ENCODE data around the gene WWP2. TPM values are rescaled to one million over a fixed set of nuclear protein-coding genes. Genes with fewer than 3 reads are reported as not detected.

The WWP2 gene
- total RNA-seq, 2 experiments from 2014 or later = 41.9 to 43.0 TPM

DNA sequence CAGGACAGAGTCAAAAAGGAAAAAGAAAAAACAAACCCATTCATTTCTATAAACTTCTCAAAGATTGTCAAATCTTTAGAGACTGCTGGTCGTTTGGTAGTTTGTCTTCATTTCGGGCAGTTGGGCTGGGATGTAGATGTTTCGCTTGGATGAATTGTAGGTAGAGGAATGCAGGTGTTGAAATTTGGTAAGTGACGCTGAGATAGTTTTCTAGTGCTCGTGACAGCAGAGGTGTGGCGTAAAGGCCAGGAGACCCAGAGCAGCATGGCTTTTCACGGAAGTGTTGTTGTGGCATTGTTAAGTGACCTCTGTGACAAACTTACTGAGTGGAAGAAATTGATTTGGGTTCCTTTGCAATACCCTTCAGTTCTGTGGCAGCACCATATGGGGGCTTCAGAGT, 110.8 kb downstream of the WWP2 start:
- no peak for TF ChIP-seq CTCF (IDR thresholded peaks at IDR 0.05)
- ChIA-PET POLR2A (no interaction called here), CTCF (no interaction called here)
- Mint-ChIP-seq H3K4me3 (no peak overlapping the region), H3K27me3 (no peaks in the 10 kb centered on the region), H3K9me3 (no peaks in the 10 kb centered on the region), H3K36me3 (ENCODE audit: low read depth) (peaks cover 77% of the 10 kb centered on the region), H3K27ac (no peak overlapping the region), H3K4me1 (ENCODE audit: low read depth) (no peaks in the 10 kb centered on the region)
- DNase-seq (no peak), ATAC-seq (ENCODE audit: poor library complexity) (no peak)
- no peaks in the 10 kb centered on the region for H3K27me3 ChIP-seq (ENCODE audit: control insufficient read depth in 1 of 2, insufficient read depth in 2 of 2, low read length in 2 of 2)
- peaks cover 54% of the 10 kb centered on the region for H3K36me3 ChIP-seq (ENCODE audit: insufficient read depth, low read length)
- H3K4me1 ChIP-seq (ENCODE audit: insufficient read depth, low read length) = no peaks in the 10 kb centered on the region
- intact Hi-C loops (cut with DNase I, micrococcal nuclease) = no loop called here
- H3K4me3 ChIP-seq (ENCODE audit: low read length) = no peak overlapping the region
- H3K9me3 ChIP-seq (ENCODE audit: control insufficient read depth in 1 of 2, insufficient read depth in 1 of 2, low read length in 2 of 2) = no peaks in the 10 kb centered on the region
- no peak overlapping the region for H3K27ac ChIP-seq (ENCODE audit: low read depth in 1 of 2, low read length in 2 of 2)

DNA sequence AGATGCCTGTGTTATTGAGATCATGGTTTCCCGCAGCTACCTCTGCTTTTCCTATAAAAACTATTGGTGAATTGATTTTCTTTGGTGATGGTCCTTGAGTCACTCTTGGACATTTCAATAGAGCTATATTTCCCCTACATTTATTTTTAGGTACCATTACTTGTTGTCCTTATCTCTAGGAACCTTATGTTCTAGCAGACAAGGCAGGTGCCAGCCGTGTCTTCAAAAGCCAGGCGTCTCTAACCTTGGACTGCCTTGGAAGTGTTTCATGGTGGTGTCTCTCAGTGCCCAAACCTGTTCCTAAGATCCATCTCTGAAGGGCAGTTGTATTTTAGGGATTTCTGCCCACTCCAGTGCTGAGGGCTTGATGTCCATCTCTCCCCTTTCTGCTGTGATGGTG, 111.7 kb downstream of the WWP2 start:
- no peaks in the 10 kb centered on the region for H3K27me3 Mint-ChIP-seq
- no peaks in the 10 kb centered on the region for H3K9me3 Mint-ChIP-seq
- no peak overlapping the region for H3K27ac Mint-ChIP-seq
- ChIA-PET POLR2A (no interaction called here), CTCF (no interaction called here)
- no peak for ATAC-seq (ENCODE audit: poor library complexity)
- no peak overlapping the region for H3K4me3 ChIP-seq (ENCODE audit: low read length)
- H3K36me3 ChIP-seq (ENCODE audit: insufficient read depth, low read length) = peaks cover 59% of the 10 kb centered on the region
- no peak overlapping the region for H3K4me3 Mint-ChIP-seq
- intact Hi-C loops (cut with DNase I, micrococcal nuclease) = no loop called here
- DNase-seq = no peak
- no peaks in the 10 kb centered on the region for H3K4me1 Mint-ChIP-seq (ENCODE audit: low read depth)
- H3K4me1 ChIP-seq (ENCODE audit: insufficient read depth, low read length) = no peaks in the 10 kb centered on the region
- no peaks in the 10 kb centered on the region for H3K27me3 ChIP-seq (ENCODE audit: control insufficient read depth in 1 of 2, insufficient read depth in 2 of 2, low read length in 2 of 2)
- no peaks in the 10 kb centered on the region for H3K9me3 ChIP-seq (ENCODE audit: control insufficient read depth in 1 of 2, insufficient read depth in 1 of 2, low read length in 2 of 2)
- TF ChIP-seq CTCF (IDR thresholded peaks at IDR 0.05) = no peak
- no peak overlapping the region for H3K27ac ChIP-seq (ENCODE audit: low read depth in 1 of 2, low read length in 2 of 2)
- H3K36me3 Mint-ChIP-seq (ENCODE audit: low read depth) = peaks cover 86% of the 10 kb centered on the region

DNA sequence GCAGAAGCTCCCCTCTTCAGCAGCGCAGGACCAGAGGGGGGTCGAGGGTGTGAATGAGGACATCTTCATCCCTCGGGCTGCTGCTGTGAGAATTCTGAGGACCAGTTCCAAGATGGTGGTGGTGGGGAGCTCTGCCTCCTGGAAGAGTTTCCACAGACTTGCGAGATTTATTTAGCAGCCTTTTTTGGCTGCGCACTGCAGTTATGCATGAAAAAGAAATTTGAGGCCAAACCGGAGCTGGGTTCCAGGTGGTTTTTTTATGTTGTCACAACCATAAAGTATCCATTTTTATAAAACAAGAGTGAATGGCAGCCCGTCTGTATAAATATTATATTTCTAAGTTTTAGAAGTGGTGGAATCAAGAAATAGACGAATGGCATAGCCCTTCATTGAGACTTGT, 112.1 kb downstream of the WWP2 start:
- Mint-ChIP-seq H3K27ac (no peak overlapping the region), H3K27me3 (no peaks in the 10 kb centered on the region), H3K36me3 (ENCODE audit: low read depth) (peaks cover 91% of the 10 kb centered on the region), H3K9me3 (no peaks in the 10 kb centered on the region), H3K4me3 (no peak overlapping the region), H3K4me1 (ENCODE audit: low read depth) (no peaks in the 10 kb centered on the region)
- intact Hi-C loops (cut with DNase I, micrococcal nuclease) = no loop called here
- Histone ChIP-seq H3K27ac (ENCODE audit: low read depth in 1 of 2, low read length in 2 of 2) (no peak overlapping the region), H3K9me3 (ENCODE audit: control insufficient read depth in 1 of 2, insufficient read depth in 1 of 2, low read length in 2 of 2) (no peaks in the 10 kb centered on the region), H3K36me3 (ENCODE audit: insufficient read depth, low read length) (peaks cover 63% of the 10 kb centered on the region), H3K4me3 (ENCODE audit: low read length) (no peak overlapping the region), H3K4me1 (ENCODE audit: insufficient read depth, low read length) (no peaks in the 10 kb centered on the region), H3K27me3 (ENCODE audit: control insufficient read depth in 1 of 2, insufficient read depth in 2 of 2, low read length in 2 of 2) (no peaks in the 10 kb centered on the region)
- CTCF ChIA-PET = no interaction called here
- POLR2A ChIA-PET = interaction anchor here (0.6 kb wide), 1 partner anchor 378 kb away, joined by 3 read pairs; no protein-coding TSS in a partner anchor
- no peak for TF ChIP-seq CTCF (IDR thresholded peaks at IDR 0.05)
- DNase-seq (no peak), ATAC-seq (ENCODE audit: poor library complexity) (no peak)
